IPS-11a (cell line): ENCODE results near the gene TEAD4.

Experiments
- H3K4me3 ChIP-seq: one replicate; pipeline ENCODE4 v1.5.1; 2013; ENCODE audit warnings: low read depth, low read length, control low read depth

Gene TEAD4

GRCh38 chr12:3076730-3077571 lies 117.8 kb downstream of the TEAD4 start, which contains the start of gene TSPAN9:
Gene TSPAN9 (plus strand): TSS chr12:3077379. CDS start chr12:3201194, 123,815 bp downstream.
- H3K4me3 ChIP-seq: peak within 1 kb of the TSS; percentile 56

- peak overlapping the region; percentile 56 for H3K4me3 ChIP-seq
Measured at GRCh38 chr12:3077572-3078081, 118.4 kb downstream of the TEAD4 start.

GRCh38 chr12:3078086-3078820 lies 119.1 kb downstream of the TEAD4 start:
- H3K4me3 ChIP-seq: peak overlapping the region; percentile 56

- no peak overlapping the region for H3K4me3 ChIP-seq
Measured at GRCh38 chr12:3081091-3081490, 121.9 kb downstream of the TEAD4 start.

- H3K4me3 ChIP-seq: no peak overlapping the region
Measured at GRCh38 chr12:3081886-3082285, 122.7 kb downstream of the TEAD4 start.

- H3K4me3 ChIP-seq: no peak overlapping the region
Measured at GRCh38 chr12:3083241-3083920, 124.2 kb downstream of the TEAD4 start.

GRCh38 chr12:3083921-3084347 lies 124.7 kb downstream of the TEAD4 start:
- no peak overlapping the region for H3K4me3 ChIP-seq

- no peak overlapping the region for H3K4me3 ChIP-seq
Measured at GRCh38 chr12:3084742-3085141, 125.5 kb downstream of the TEAD4 start.

GRCh38 chr12:3085341-3086139 lies 126.3 kb downstream of the TEAD4 start:
- H3K4me3 ChIP-seq: no peak overlapping the region

GRCh38 chr12:3086211-3086610 lies 127.0 kb downstream of the TEAD4 start:
- no peak overlapping the region for H3K4me3 ChIP-seq

- H3K4me3 ChIP-seq: no peak overlapping the region
Measured at GRCh38 chr12:3086729-3087323, 127.6 kb downstream of the TEAD4 start.

- no peak overlapping the region for H3K4me3 ChIP-seq
Measured at GRCh38 chr12:3087758-3088650, 128.8 kb downstream of the TEAD4 start.

- H3K4me3 ChIP-seq: no peak overlapping the region
Measured at GRCh38 chr12:3089588-3089987, 130.4 kb downstream of the TEAD4 start.
